HEK293 (cell line): ENCODE results near the gene CNIH3.

ENCODE experiments used
- CTCF ChIA-PET: fragments of 350-600 bp; formaldehyde crosslinking; extraction: SDS; loops from one replicate; lab custom pipeline; 2021; ENCODE audit warnings: antibody characterized with exemption; lab: Yijun Ruan, JAX
- POLR2A ChIA-PET: fragments of 300-600 bp; formaldehyde crosslinking; extraction: SDS; loops from one replicate; lab custom pipeline; 2020; ENCODE audit warnings: antibody characterized with exemption, inconsistent platforms; lab: Yijun Ruan, JAX
- H3K27ac ChIP-seq: fragments of 200-500 bp; sonication (Bioruptor generic); 2 replicates; pipeline ENCODE4 v1.5.1; 2014; ENCODE audit warnings: low read depth, low read length, control low read depth, inconsistent platforms; ENCODE audit errors: extremely low read depth
- H3K36me3 ChIP-seq, 2 experiments: fragments of 200-500 bp in 1 of 2; sonication (Bioruptor generic) in 1 of 2; 1 replicate in 1 of 2; 2 replicates in 1 of 2; pipeline ENCODE4 v1.5.1; 2014 to 2017; ENCODE audit warnings: inconsistent platforms in 2 of 2, low read length in 2 of 2; ENCODE audit not compliant: control insufficient read depth in 2 of 2, insufficient read depth in 1 of 2
- H3K4me1 ChIP-seq: fragments of 200-500 bp; sonication (Bioruptor generic); 2 replicates; pipeline ENCODE4 v1.5.1; 2014; ENCODE audit warnings: mild to moderate bottlenecking, low read length, inconsistent platforms; ENCODE audit not compliant: control insufficient read depth, insufficient read depth
- H3K4me3 ChIP-seq: 2 replicates; pipeline ENCODE4 v1.5.1; 2011; ENCODE audit warnings: low read depth, mild to moderate bottlenecking, control low read depth, low read length, moderate library complexity
- H3K9me3 ChIP-seq: fragments of 200-500 bp; sonication (Bioruptor generic); 2 replicates; pipeline ENCODE4 v1.5.1; 2014; ENCODE audit warnings: low read depth, low read length, inconsistent platforms; ENCODE audit not compliant: control insufficient read depth, insufficient read depth
- KLF16 ChIP-seq: fragments of 450-650 bp; formaldehyde crosslinking; IDR thresholded peaks from 2 replicates; pipeline ENCODE4 v1.5.1; 2017; ENCODE audit warnings: missing biosample characterization, missing genetic modification characterization
- OSR2 ChIP-seq: fragments of 450-650 bp; formaldehyde crosslinking; IDR thresholded peaks from 2 replicates; pipeline ENCODE4 v1.5.1; 2016; ENCODE audit warnings: missing biosample characterization, missing genetic modification characterization
- OVOL3 ChIP-seq: fragments of 450-650 bp; formaldehyde crosslinking; IDR thresholded peaks from 2 replicates; pipeline ENCODE4 v1.5.1; 2016; ENCODE audit warnings: missing biosample characterization, missing genetic modification characterization
- ZBTB20 ChIP-seq: fragments of 450-650 bp; formaldehyde crosslinking; IDR thresholded peaks from 2 replicates; pipeline ENCODE4 v1.5.1; 2016; ENCODE audit warnings: missing biosample characterization, missing genetic modification characterization
- ZNF148 ChIP-seq: fragments of 450-650 bp; formaldehyde crosslinking; IDR thresholded peaks from 2 replicates; pipeline ENCODE4 v1.5.0; 2017; ENCODE audit warnings: missing biosample characterization, missing genetic modification characterization, borderline replicate concordance
- ZNF155 ChIP-seq: fragments of 450-650 bp; formaldehyde crosslinking; IDR thresholded peaks from 2 replicates; pipeline ENCODE4 v1.5.1; 2016; ENCODE audit warnings: missing biosample characterization, missing genetic modification characterization
- ZNF23 ChIP-seq: fragments of 450-650 bp; formaldehyde crosslinking; IDR thresholded peaks from 2 replicates; pipeline ENCODE4 v1.5.1; 2016; ENCODE audit warnings: missing biosample characterization, missing genetic modification characterization, borderline replicate concordance
- ZNF274 ChIP-seq, 2 experiments: fragments of 200-500 bp in 1 of 2; fragments of 450-650 bp in 1 of 2; sonication (Bioruptor generic) in 1 of 2; formaldehyde crosslinking in 1 of 2; IDR thresholded peaks; 2 replicates each; pipeline versions ENCODE4 v1.5.1 to v1.6.1; 2014 to 2016; ENCODE audit warnings: borderline replicate concordance in 1 of 2, inconsistent platforms in 1 of 2, low read length in 1 of 2, missing biosample characterization in 1 of 2, missing genetic modification characterization in 1 of 2
- ZNF280C ChIP-seq: fragments of 450-650 bp; formaldehyde crosslinking; IDR thresholded peaks from 2 replicates; pipeline ENCODE4 v1.5.1; 2016; ENCODE audit warnings: missing biosample characterization, missing genetic modification characterization
- ZNF292 ChIP-seq: fragments of 450-650 bp; formaldehyde crosslinking; IDR thresholded peaks from 2 replicates; pipeline ENCODE4 v1.5.1; 2016; ENCODE audit warnings: low read depth, missing biosample characterization, missing genetic modification characterization, borderline replicate concordance
- ZNF354C ChIP-seq: fragments of 450-650 bp; formaldehyde crosslinking; IDR thresholded peaks from 2 replicates; pipeline ENCODE4 v1.5.1; 2016; ENCODE audit warnings: missing biosample characterization, missing genetic modification characterization, low read depth, borderline replicate concordance
- ZNF513 ChIP-seq: fragments of 450-650 bp; IDR thresholded peaks from 2 replicates; pipeline ENCODE4 v1.5.1; 2018; ENCODE audit warnings: missing biosample characterization, missing genetic modification characterization
- ZNF549 ChIP-seq: fragments of 450-650 bp; IDR thresholded peaks from 2 replicates; pipeline ENCODE4 v1.5.1; 2018; ENCODE audit warnings: missing biosample characterization, missing genetic modification characterization, mild to moderate bottlenecking, inconsistent platforms, moderate library complexity
- ZNF561 ChIP-seq: fragments of 450-650 bp; IDR thresholded peaks from 2 replicates; pipeline ENCODE4 v1.5.1; 2018; ENCODE audit warnings: missing biosample characterization, missing genetic modification characterization, borderline replicate concordance
- ZNF596 ChIP-seq: fragments of 450-650 bp; IDR thresholded peaks from 2 replicates; pipeline ENCODE4 v1.5.0; 2018; ENCODE audit warnings: missing biosample characterization, mild to moderate bottlenecking, missing genetic modification characterization, moderate library complexity
- ZNF621 ChIP-seq: fragments of 450-650 bp; formaldehyde crosslinking; IDR thresholded peaks from 2 replicates; pipeline ENCODE4 v1.5.1; 2017; ENCODE audit warnings: missing biosample characterization, missing genetic modification characterization
- ZNF623 ChIP-seq: fragments of 450-650 bp; formaldehyde crosslinking; IDR thresholded peaks from 2 replicates; pipeline ENCODE4 v1.5.1; 2016; ENCODE audit warnings: missing biosample characterization, missing genetic modification characterization
- ZNF791 ChIP-seq: fragments of 450-650 bp; formaldehyde crosslinking; IDR thresholded peaks from 2 replicates; pipeline ENCODE4 v1.5.1; 2016; ENCODE audit warnings: missing biosample characterization, missing genetic modification characterization
- ZSCAN16 ChIP-seq: fragments of 450-650 bp; formaldehyde crosslinking; IDR thresholded peaks from 2 replicates; pipeline ENCODE4 v1.5.1; 2016; ENCODE audit warnings: missing biosample characterization, missing genetic modification characterization

CNIH3 gene

GRCh38 chr1:224669403-224669802 is 53.3 kb downstream of the CNIH3 start:
- no peak overlapping the region for H3K27ac ChIP-seq
- ChIA-PET CTCF (interaction anchor here (0.6 to 1.0 kb wide), 2 partner anchors 9 to 182 kb away, joined by 3 read pairs; no protein-coding TSS in a partner anchor), POLR2A (no interaction called here)
- no peaks in the 10 kb centered on the region for H3K4me1 ChIP-seq
- H3K9me3 ChIP-seq = no peaks in the 10 kb centered on the region
- no peaks in the 10 kb centered on the region for H3K36me3 ChIP-seq
- H3K4me3 ChIP-seq = no peak overlapping the region
- TF ChIP-seq ZNF791 (tag by site-specific recombination) = no peak
- no peak for TF ChIP-seq ZSCAN16 (tag by site-specific recombination)
- no peak for TF ChIP-seq ZNF292
- no peak for TF ChIP-seq KLF16 (tag by site-specific recombination)
- no peak for TF ChIP-seq ZNF23 (tag by site-specific recombination)
- TF ChIP-seq ZNF561 (tag by site-specific recombination) = no peak
- TF ChIP-seq ZNF354C (tag by site-specific recombination) = no peak
- no peak for TF ChIP-seq ZNF549 (tag by site-specific recombination)
- TF ChIP-seq ZNF513 = no peak

GRCh38 chr1:224670506-224670905 is 54.4 kb downstream of the CNIH3 start:
- ChIA-PET POLR2A (no interaction called here), CTCF (interaction anchor here (0.5 to 1.0 kb wide), 3 partner anchors 8 to 156 kb away, joined by 3 read pairs; no protein-coding TSS in a partner anchor)
- Histone ChIP-seq H3K27ac (no peak overlapping the region), H3K4me3 (no peak overlapping the region), H3K9me3 (no peaks in the 10 kb centered on the region), H3K36me3 (no peaks in the 10 kb centered on the region), H3K4me1 (no peaks in the 10 kb centered on the region)
- TF ChIP-seq ZNF596 (no peak), ZNF274 (IDR thresholded peaks at IDR 0.05; ENCODE audit: low read length) (no peak), ZNF274 (tag by site-specific recombination; IDR thresholded peaks at IDR 0.05; ENCODE audit: borderline replicate concordance) (no peak), ZNF623 (tag by site-specific recombination) (no peak), ZBTB20 (tag by site-specific recombination) (no peak), ZNF280C (tag by site-specific recombination) (no peak)

- no peak overlapping the region for H3K4me3 ChIP-seq
- H3K4me1 ChIP-seq = no peaks in the 10 kb centered on the region; the same call in 1 of the 2 replicates
- CTCF ChIA-PET = interaction anchor here (0.6 kb wide), 1 partner anchor 263 kb away, joined by 3 read pairs; no protein-coding TSS in a partner anchor
- POLR2A ChIA-PET = no interaction called here
- H3K9me3 ChIP-seq = no peaks in the 10 kb centered on the region
- H3K27ac ChIP-seq = no peak overlapping the region
- TF ChIP-seq OSR2 (tag by site-specific recombination) (no peak), ZNF155 (tag by site-specific recombination) (no peak), ZNF292 (no peak), ZNF148 (no peak), ZNF621 (tag by site-specific recombination) (no peak), OVOL3 (no peak)
- TF ChIP-seq, all 188 proteins: peak for 0
- no peaks in the 10 kb centered on the region for H3K36me3 ChIP-seq
Observed at GRCh38 chr1:224671076-224671475, 55.0 kb downstream of the CNIH3 start.
